Fibroblast of villous mesenchyme (primary cell): Measurements from ENCODE around the gene OSBPL3. TPM values are rescaled to one million over a fixed set of nuclear protein-coding genes. Genes with fewer than 3 reads are reported as not detected.

ENCODE experiments used
- DNase-seq: peaks from one replicate; pipeline ENCODE4 v3.0.0-alpha.2; 2010; ENCODE audit warnings: low read depth
- H3K4me3 ChIP-seq: 2 replicates; pipeline ENCODE4 v1.5.1; 2011; ENCODE audit warnings: low read depth, mild to moderate bottlenecking, low read length
- CTCF ChIP-seq: IDR thresholded peaks from 2 replicates; pipeline ENCODE4 v1.5.1; 2012; ENCODE audit warnings: low read depth, mild to moderate bottlenecking, low read length; ENCODE audit not compliant: insufficient read depth
- total RNA-seq: library from RNA; depleted of rRNA; stranded (reverse); fragments of >200 nt; gene quantifications from 2 replicates; pipeline ENCODE4 v1.2.3, GENCODE V29; 2012

The OSBPL3 gene
- total RNA-seq, 1 donor = 39.3 TPM

- no peak for DNase-seq
- TF ChIP-seq CTCF = no peak
- H3K4me3 ChIP-seq = no peak overlapping the region
These were observed 13.9 kb downstream of the OSBPL3 start for GRCh38 chr7:24965831-24966708.

- no peak for TF ChIP-seq CTCF
- no peak for DNase-seq
- no peak overlapping the region for H3K4me3 ChIP-seq
These were observed 15.8 kb downstream of the OSBPL3 start for GRCh38 chr7:24964191-24964590.

- peak; percentile 44 for DNase-seq
- no peak overlapping the region for H3K4me3 ChIP-seq
- no peak for TF ChIP-seq CTCF
These were observed 16.8 kb downstream of the OSBPL3 start for GRCh38 chr7:24963218-24963617.

GRCh38 chr7:24962418-24962962, 17.5 kb downstream of the OSBPL3 start:
- TF ChIP-seq CTCF = no peak
- H3K4me3 ChIP-seq = no peak overlapping the region
- no peak for DNase-seq

- DNase-seq = no peak
- H3K4me3 ChIP-seq = no peak overlapping the region
- TF ChIP-seq CTCF = no peak
These were observed 20.1 kb downstream of the OSBPL3 start for GRCh38 chr7:24959735-24960485.

GRCh38 chr7:24958399-24958798, 21.6 kb downstream of the OSBPL3 start:
- no peak overlapping the region for H3K4me3 ChIP-seq
- TF ChIP-seq CTCF = no peak
- DNase-seq = no peak
